Measurements from ENCODE around the gene HDAC9. TPM values are rescaled to one million over a fixed set of nuclear protein-coding genes. Genes with fewer than 3 reads are reported as not detected.

The HDAC9 gene
- total and polyA plus RNA-seq, 2 experiments from 2014 or later = 3.7 to 9.4 TPM

- Histone ChIP-seq H3K27ac (no peak overlapping the region), H3K79me2 (no peaks in the 10 kb centered on the region), H3K9me3 (ENCODE audit: low read depth) (no peaks in the 10 kb centered on the region), H3K36me3 (replicated peaks; ENCODE audit: insufficient read depth, low read depth) (no peaks in the 10 kb centered on the region), H2AFZ (no peak overlapping the region), H3K4me2 (no peak overlapping the region), H3K4me3 (no peak overlapping the region), H3K9me2 (replicated peaks; ENCODE audit: insufficient read depth) (no peaks in the 10 kb centered on the region), H4K20me1 (ENCODE audit: insufficient read depth, poor library complexity, severe bottlenecking) (no peaks in the 10 kb centered on the region), H3K27me3 (no peaks in the 10 kb centered on the region), H3K4me1 (ENCODE audit: insufficient read depth) (no peaks in the 10 kb centered on the region)
- 70% methylated on average over 2 of the region's 2 CpGs for WGBS (ENCODE audit: low lambda C conversion rate, missing lambda C conversion rate)
- TF ChIP-seq EZH2 (IDR thresholded peaks at IDR 0.05; ENCODE audit: borderline replicate concordance) = no peak
- no peak for TF ChIP-seq CTCF (IDR thresholded peaks at IDR 0.05; ENCODE audit: poor library complexity)
- TF ChIP-seq EZH2phosphoT487 (IDR thresholded peaks at IDR 0.05; ENCODE audit: low read depth, severe bottlenecking, unreplicated experiment) = no peak
- no peak for DNase-seq (ENCODE audit: low spot score)
Measured at GRCh38 chr7:18515067-18515466, 19.5 kb downstream of the HDAC9 start.

GRCh38 chr7:18517646-18518045 is 22.1 kb downstream of the HDAC9 start:
- TF ChIP-seq CTCF (IDR thresholded peaks at IDR 0.05; ENCODE audit: poor library complexity) (no peak), EZH2phosphoT487 (IDR thresholded peaks at IDR 0.05; ENCODE audit: low read depth, severe bottlenecking, unreplicated experiment) (no peak), EZH2 (IDR thresholded peaks at IDR 0.05; ENCODE audit: borderline replicate concordance) (no peak)
- Histone ChIP-seq H2AFZ (no peak overlapping the region), H3K9me2 (replicated peaks; ENCODE audit: insufficient read depth) (no peaks in the 10 kb centered on the region), H3K27ac (no peak overlapping the region), H3K27me3 (no peaks in the 10 kb centered on the region), H4K20me1 (ENCODE audit: insufficient read depth, poor library complexity, severe bottlenecking) (no peaks in the 10 kb centered on the region), H3K9me3 (ENCODE audit: low read depth) (no peaks in the 10 kb centered on the region), H3K4me1 (ENCODE audit: insufficient read depth) (no peaks in the 10 kb centered on the region), H3K4me2 (no peak overlapping the region), H3K36me3 (replicated peaks; ENCODE audit: insufficient read depth, low read depth) (no peaks in the 10 kb centered on the region), H3K4me3 (no peak overlapping the region), H3K79me2 (no peaks in the 10 kb centered on the region)
- no peak for DNase-seq (ENCODE audit: low spot score)
- 82% methylated on average over 2 of the region's 2 CpGs for WGBS (ENCODE audit: low lambda C conversion rate, missing lambda C conversion rate)

- Histone ChIP-seq H3K27ac (no peak overlapping the region), H3K79me2 (no peaks in the 10 kb centered on the region), H3K9me3 (ENCODE audit: low read depth) (no peaks in the 10 kb centered on the region), H2AFZ (no peak overlapping the region), H4K20me1 (ENCODE audit: insufficient read depth, poor library complexity, severe bottlenecking) (no peaks in the 10 kb centered on the region), H3K9me2 (replicated peaks; ENCODE audit: insufficient read depth) (no peaks in the 10 kb centered on the region), H3K27me3 (no peaks in the 10 kb centered on the region), H3K4me3 (no peak overlapping the region), H3K4me1 (ENCODE audit: insufficient read depth) (no peaks in the 10 kb centered on the region), H3K4me2 (no peak overlapping the region), H3K36me3 (replicated peaks; ENCODE audit: insufficient read depth, low read depth) (no peaks in the 10 kb centered on the region)
- no peak for DNase-seq (ENCODE audit: low spot score)
- TF ChIP-seq EZH2 (IDR thresholded peaks at IDR 0.05; ENCODE audit: borderline replicate concordance) = no peak
- no peak for TF ChIP-seq EZH2phosphoT487 (IDR thresholded peaks at IDR 0.05; ENCODE audit: low read depth, severe bottlenecking, unreplicated experiment)
- no peak for TF ChIP-seq CTCF (IDR thresholded peaks at IDR 0.05; ENCODE audit: poor library complexity)
- WGBS (ENCODE audit: low lambda C conversion rate, missing lambda C conversion rate) = 87% methylated on average over 6 of the region's 6 CpGs
Measured at GRCh38 chr7:18518555-18518954, 23.0 kb downstream of the HDAC9 start.

Data from hepatocyte (in vitro differentiated cells).